Karpas-422 (cell line): ENCODE measurements around the gene DDX49. TPM values are rescaled to one million over a fixed set of nuclear protein-coding genes. Genes with fewer than 3 reads are reported as not detected.
"Not testable (repeated sequence)": the region's sequence is repeated elsewhere in the genome, so short reads cannot be mapped to it uniquely, and the experiment has no call there.

ENCODE experiments used
- DNase-seq: peaks from one replicate; pipeline ENCODE4 v3.0.0-alpha.2; 2015
- H2AFZ ChIP-seq: fragments of 200-600 bp; sonication (generic); 2 replicates; pipeline ENCODE4 v1.6.1; 2014; ENCODE audit warnings: antibody characterized with exemption, low read length, mixed read lengths
- H3K27ac ChIP-seq: fragments of 200-600 bp; sonication (generic); 2 replicates; pipeline ENCODE4 v1.5.1; 2014; ENCODE audit warnings: mild to moderate bottlenecking, low read length, moderate library complexity
- H3K27me3 ChIP-seq: fragments of 200-600 bp; sonication (generic); 2 replicates; pipeline ENCODE4 v1.6.1; 2014; ENCODE audit warnings: low read length, mixed read lengths
- H3K36me3 ChIP-seq: fragments of 200-600 bp; sonication (generic); 2 replicates; pipeline ENCODE4 v1.6.1; 2014; ENCODE audit warnings: low read length, mixed read lengths; ENCODE audit not compliant: insufficient read depth
- H3K4me1 ChIP-seq: fragments of 200-600 bp; sonication (generic); 2 replicates; pipeline ENCODE4 v1.6.1; 2014; ENCODE audit warnings: mild to moderate bottlenecking, low read length, mixed read lengths
- H3K4me2 ChIP-seq: fragments of 200-600 bp; sonication (generic); 2 replicates; pipeline ENCODE4 v1.6.1; 2014; ENCODE audit warnings: low read length, low read depth, mild to moderate bottlenecking; ENCODE audit not compliant: poor library complexity, severe bottlenecking
- H3K4me3 ChIP-seq: fragments of 200-600 bp; sonication (generic); 2 replicates; pipeline ENCODE4 v1.5.1; 2014; ENCODE audit warnings: mild to moderate bottlenecking, antibody characterized with exemption, low read length, mixed read lengths
- H3K79me2 ChIP-seq: fragments of 200-600 bp; sonication (generic); 2 replicates; pipeline ENCODE4 v1.6.1; 2014; ENCODE audit warnings: mild to moderate bottlenecking, low read length, mixed read lengths
- H3K9ac ChIP-seq: fragments of 200-600 bp; sonication (generic); 2 replicates; pipeline ENCODE4 v1.6.0; 2014; ENCODE audit warnings: low read length
- H3K9me2 ChIP-seq: fragments of 200-600 bp; sonication (generic), shearing (Covaris generic); replicated peaks from 2 replicates; pipeline ENCODE4 v1.6.0; 2014; ENCODE audit warnings: mild to moderate bottlenecking, low read length, moderate library complexity; ENCODE audit not compliant: insufficient read depth
- H3K9me3 ChIP-seq: fragments of 300-700, 200-600 bp; sonication (generic); 2 replicates; pipeline ENCODE4 v1.6.1; 2014; ENCODE audit warnings: low read length, mixed read lengths
- H4K20me1 ChIP-seq: fragments of 200-600 bp; sonication (generic); 2 replicates; pipeline ENCODE4 v1.6.1; 2014; ENCODE audit warnings: mild to moderate bottlenecking, antibody characterized with exemption, low read length, low read depth; ENCODE audit not compliant: insufficient read depth
- total RNA-seq: library from RNA; depleted of rRNA; stranded (reverse); fragments of >200 nt; shearing (Covaris generic); gene quantifications from 2 replicates; pipeline ENCODE4 v1.2.3, GENCODE V29; 2014; ENCODE audit warnings: low replicate concordance

Gene DDX49
- total RNA-seq, 1 experiment from 2014 or later: 49.3 TPM

- H3K4me2 ChIP-seq: no peak overlapping the region
- H3K27me3 ChIP-seq: no peaks in the 10 kb centered on the region
- peaks cover 8% of the 10 kb centered on the region for H3K4me1 ChIP-seq
- H3K4me3 ChIP-seq: no peak overlapping the region
- H3K9ac ChIP-seq: no peak overlapping the region
- H2AFZ ChIP-seq: no peak overlapping the region
- no peaks in the 10 kb centered on the region for H3K36me3 ChIP-seq
- no peaks in the 10 kb centered on the region for H4K20me1 ChIP-seq
- no peak for DNase-seq
- H3K79me2 ChIP-seq: no peaks in the 10 kb centered on the region
- no peaks in the 10 kb centered on the region; the same call in 1 of the 2 replicates for H3K9me2 ChIP-seq
- H3K9me3 ChIP-seq: no peaks in the 10 kb centered on the region
- no peak overlapping the region for H3K27ac ChIP-seq
These were observed 30.3 kb downstream of the DDX49 start for GRCh38 chr19:18949858-18950257.

GRCh38 chr19:18951721-18952281 lies 32.3 kb downstream of the DDX49 start:
- Histone ChIP-seq H3K9me3 (no peaks in the 10 kb centered on the region), H4K20me1 (no peaks in the 10 kb centered on the region), H2AFZ (no peak overlapping the region), H3K4me3 (no peak overlapping the region), H3K27me3 (no peaks in the 10 kb centered on the region), H3K4me2 (no peak overlapping the region), H3K36me3 (no peaks in the 10 kb centered on the region), H3K27ac (no peak overlapping the region), H3K4me1 (peaks cover 4% of the 10 kb centered on the region), H3K79me2 (no peaks in the 10 kb centered on the region), H3K9me2 (no peaks in the 10 kb centered on the region; the same call in 1 of the 2 replicates), H3K9ac (no peak overlapping the region)
- no peak for DNase-seq

- not testable (repeated sequence) for H3K9me3 ChIP-seq, H4K20me1 ChIP-seq, H3K4me2 ChIP-seq, H3K9ac ChIP-seq, H3K79me2 ChIP-seq, H3K27ac ChIP-seq, H2AFZ ChIP-seq, DNase-seq, H3K9me2 ChIP-seq, H3K27me3 ChIP-seq, H3K4me3 ChIP-seq, H3K36me3 ChIP-seq, H3K4me1 ChIP-seq
These were observed 33.0 kb downstream of the DDX49 start for GRCh38 chr19:18952364-18953003.

GRCh38 chr19:18954094-18954493 lies 34.6 kb downstream of the DDX49 start:
- no peak for DNase-seq
- no peak overlapping the region for H2AFZ ChIP-seq
- no peak overlapping the region for H3K27ac ChIP-seq
- H3K9ac ChIP-seq: no peak overlapping the region
- H3K9me2 ChIP-seq: no peaks in the 10 kb centered on the region; the same call in 1 of the 2 replicates
- H3K36me3 ChIP-seq: no peaks in the 10 kb centered on the region
- no peaks in the 10 kb centered on the region for H4K20me1 ChIP-seq
- H3K79me2 ChIP-seq: no peaks in the 10 kb centered on the region
- no peaks in the 10 kb centered on the region for H3K4me1 ChIP-seq
- H3K27me3 ChIP-seq: no peaks in the 10 kb centered on the region
- no peak overlapping the region for H3K4me3 ChIP-seq
- H3K9me3 ChIP-seq: no peaks in the 10 kb centered on the region
- no peak overlapping the region for H3K4me2 ChIP-seq

- no peaks in the 10 kb centered on the region for H3K36me3 ChIP-seq
- no peaks in the 10 kb centered on the region; the same call in 1 of the 2 replicates for H3K9me2 ChIP-seq
- H4K20me1 ChIP-seq: no peaks in the 10 kb centered on the region
- no peak overlapping the region for H3K27ac ChIP-seq
- no peaks in the 10 kb centered on the region for H3K79me2 ChIP-seq
- H3K9me3 ChIP-seq: no peaks in the 10 kb centered on the region
- no peaks in the 10 kb centered on the region for H3K4me1 ChIP-seq
- H3K4me3 ChIP-seq: no peak overlapping the region
- H3K27me3 ChIP-seq: no peaks in the 10 kb centered on the region
- H3K4me2 ChIP-seq: no peak overlapping the region
- no peak overlapping the region for H3K9ac ChIP-seq
- no peak overlapping the region for H2AFZ ChIP-seq
- DNase-seq: no peak
These were observed 35.5 kb downstream of the DDX49 start for GRCh38 chr19:18955042-18955441.

GRCh38 chr19:18960370-18960769 lies 40.9 kb downstream of the DDX49 start:
- no peaks in the 10 kb centered on the region for H3K9me2 ChIP-seq
- H2AFZ ChIP-seq: no peak overlapping the region
- no peaks in the 10 kb centered on the region for H3K9me3 ChIP-seq
- H3K27me3 ChIP-seq: no peaks in the 10 kb centered on the region
- H3K36me3 ChIP-seq: no peaks in the 10 kb centered on the region
- H3K27ac ChIP-seq: no peak overlapping the region
- H3K79me2 ChIP-seq: no peaks in the 10 kb centered on the region
- no peak overlapping the region for H3K4me2 ChIP-seq
- no peak overlapping the region for H3K4me3 ChIP-seq
- H3K4me1 ChIP-seq: no peaks in the 10 kb centered on the region
- DNase-seq: no peak
- no peak overlapping the region for H3K9ac ChIP-seq
- no peaks in the 10 kb centered on the region for H4K20me1 ChIP-seq

- no peaks in the 10 kb centered on the region for H3K27me3 ChIP-seq
- no peak overlapping the region for H3K4me2 ChIP-seq
- H3K9me2 ChIP-seq: no peaks in the 10 kb centered on the region
- H3K36me3 ChIP-seq: no peaks in the 10 kb centered on the region
- no peak for DNase-seq
- peaks cover 4% of the 10 kb centered on the region for H3K4me1 ChIP-seq
- H2AFZ ChIP-seq: no peak overlapping the region
- H3K9ac ChIP-seq: no peak overlapping the region
- H3K9me3 ChIP-seq: no peaks in the 10 kb centered on the region
- H3K4me3 ChIP-seq: no peak overlapping the region
- no peaks in the 10 kb centered on the region for H3K79me2 ChIP-seq
- H4K20me1 ChIP-seq: no peaks in the 10 kb centered on the region
- H3K27ac ChIP-seq: no peak overlapping the region
These were observed 42.5 kb downstream of the DDX49 start for GRCh38 chr19:18961767-18962620.

- Histone ChIP-seq H3K36me3 (no peaks in the 10 kb centered on the region), H3K9me2 (no peaks in the 10 kb centered on the region), H3K9ac (no peak overlapping the region), H3K9me3 (no peaks in the 10 kb centered on the region), H3K4me3 (no peak overlapping the region), H3K4me2 (no peak overlapping the region), H4K20me1 (no peaks in the 10 kb centered on the region), H2AFZ (no peak overlapping the region), H3K27me3 (no peaks in the 10 kb centered on the region), H3K27ac (no peak overlapping the region), H3K4me1 (peaks cover 4% of the 10 kb centered on the region), H3K79me2 (no peaks in the 10 kb centered on the region)
- DNase-seq: no peak
These were observed 44.6 kb downstream of the DDX49 start for GRCh38 chr19:18964121-18964520.
